GM18520 (cell line): Measurements from ENCODE around the gene C1QL1.

Experiments
- ATAC-seq: cut with Tn5 transposase; IDR thresholded peaks from one replicate; pipeline ENCODE4 v1.9.1; 2021; ENCODE audit not compliant: unreplicated experiment

The C1QL1 gene

DNA sequence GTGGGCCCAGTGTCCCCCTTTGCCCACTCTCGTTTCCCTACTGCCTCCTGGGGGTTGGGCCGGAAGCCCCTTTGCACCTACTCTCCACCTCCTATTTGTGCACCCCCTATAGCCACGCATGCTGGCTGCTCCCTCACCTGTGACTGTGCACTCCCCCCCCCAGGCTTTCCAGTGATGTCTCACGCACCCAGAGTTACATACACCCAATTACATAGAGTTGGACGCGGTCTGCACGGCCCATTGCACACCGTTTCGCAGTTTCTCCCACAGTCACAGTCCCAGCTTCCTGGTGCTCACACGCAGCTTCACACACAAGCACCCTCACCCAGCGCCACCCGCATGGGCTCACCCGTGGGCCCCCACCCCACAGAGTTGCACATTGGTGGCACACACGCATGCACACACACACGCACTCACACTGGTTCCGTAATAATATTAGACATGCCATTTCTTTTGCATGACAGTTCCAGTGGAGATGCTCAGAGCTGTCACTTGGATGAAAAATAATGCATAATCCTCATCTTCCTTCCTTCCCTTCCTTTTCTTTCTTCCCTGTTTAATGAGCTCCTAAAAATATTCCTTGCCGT lies 21.5 kb upstream of the C1QL1 start:
- ATAC-seq = no peak

DNA sequence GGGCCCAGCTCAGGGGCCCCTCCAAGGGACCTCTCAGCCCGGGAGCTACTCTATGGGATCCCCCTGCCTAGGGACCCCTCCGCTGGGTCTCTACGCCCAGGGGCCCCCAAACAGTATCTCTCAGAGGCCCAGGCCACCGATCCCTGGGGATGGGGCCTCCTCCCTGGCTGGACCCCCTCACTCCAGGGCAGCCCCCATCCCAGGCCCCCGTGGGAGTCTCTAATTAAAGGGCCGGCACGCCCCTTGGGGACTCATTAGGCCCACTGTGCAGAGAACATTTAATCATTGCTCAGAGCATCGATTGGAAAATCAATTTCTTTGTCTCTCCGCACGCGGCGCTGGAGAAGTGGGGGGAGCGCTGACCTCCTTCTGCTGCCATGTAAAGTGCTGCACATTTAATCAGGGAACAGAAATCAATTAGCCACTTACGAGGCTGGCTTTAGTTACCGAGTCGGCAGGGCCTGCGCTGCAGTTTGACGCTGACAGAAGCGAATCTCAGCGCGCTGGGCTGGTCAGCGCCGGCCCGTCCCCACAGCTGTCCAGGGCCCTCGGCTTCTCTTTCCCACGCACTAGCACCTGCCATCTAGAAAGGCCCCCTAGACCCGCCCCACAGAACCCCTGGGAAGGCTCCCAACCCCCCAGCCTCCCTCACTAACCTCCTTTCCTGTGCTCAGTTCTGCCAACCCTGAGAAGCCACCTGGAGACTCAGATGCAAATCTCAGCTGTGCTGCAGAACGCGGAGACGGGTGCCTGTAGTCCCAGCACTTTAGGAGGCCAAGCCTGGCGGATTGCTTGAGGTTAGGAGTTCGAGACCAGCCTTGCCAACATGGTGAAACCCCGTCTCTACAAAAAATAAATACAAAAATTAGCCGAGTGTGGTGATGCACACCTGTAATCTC lies 20.2 kb upstream of the C1QL1 start:
- ATAC-seq = no peak

DNA sequence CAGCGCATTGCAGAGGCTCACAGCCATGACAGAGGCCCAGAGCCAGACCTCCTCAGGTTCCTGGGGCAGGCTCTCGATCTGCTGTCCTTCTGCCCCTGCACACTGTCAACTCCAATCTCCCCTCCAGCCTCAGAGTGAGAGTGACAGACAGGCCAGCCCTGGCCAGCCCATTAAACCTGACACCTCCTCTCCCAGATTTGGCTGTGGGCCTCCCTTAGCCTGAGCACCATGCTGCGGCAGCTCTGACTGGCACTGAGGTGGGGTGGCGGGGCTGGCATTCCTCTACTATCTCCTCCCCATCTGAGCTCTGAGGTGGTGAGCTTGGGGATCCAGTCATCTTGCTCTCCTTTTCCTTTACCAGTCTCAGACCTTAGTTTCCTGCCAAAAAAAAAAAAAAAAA lies 15.5 kb upstream of the C1QL1 start:
- ATAC-seq = no peak

DNA sequence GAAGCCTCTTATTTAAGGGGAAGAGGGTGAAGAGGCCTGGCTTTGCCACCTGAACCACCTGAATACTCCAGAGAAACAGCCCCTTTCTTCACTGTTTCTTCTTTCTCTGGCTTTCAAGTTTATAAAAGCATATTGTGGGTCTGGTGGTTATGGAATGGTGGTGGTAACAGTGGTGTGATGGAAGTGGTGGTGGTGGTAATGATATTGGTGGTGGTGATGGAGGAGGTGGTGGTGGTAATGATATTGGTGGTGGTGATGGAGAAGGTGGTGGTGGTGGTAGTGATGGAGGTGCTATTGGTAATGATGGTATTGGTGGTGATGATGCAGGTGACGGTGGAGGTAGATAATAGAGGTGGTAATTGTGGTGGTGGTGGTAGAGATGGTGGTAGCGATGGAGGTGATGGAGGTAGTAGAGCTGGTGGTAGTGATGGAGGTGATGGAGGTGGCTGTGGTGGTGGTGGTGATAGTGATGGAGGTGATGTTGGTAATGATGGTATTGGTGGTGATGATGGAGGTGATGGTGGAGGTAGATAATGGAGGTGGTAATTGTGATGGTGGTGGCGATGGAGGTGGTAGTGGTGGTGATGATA lies 14.1 kb upstream of the C1QL1 start:
- no peak for ATAC-seq

DNA sequence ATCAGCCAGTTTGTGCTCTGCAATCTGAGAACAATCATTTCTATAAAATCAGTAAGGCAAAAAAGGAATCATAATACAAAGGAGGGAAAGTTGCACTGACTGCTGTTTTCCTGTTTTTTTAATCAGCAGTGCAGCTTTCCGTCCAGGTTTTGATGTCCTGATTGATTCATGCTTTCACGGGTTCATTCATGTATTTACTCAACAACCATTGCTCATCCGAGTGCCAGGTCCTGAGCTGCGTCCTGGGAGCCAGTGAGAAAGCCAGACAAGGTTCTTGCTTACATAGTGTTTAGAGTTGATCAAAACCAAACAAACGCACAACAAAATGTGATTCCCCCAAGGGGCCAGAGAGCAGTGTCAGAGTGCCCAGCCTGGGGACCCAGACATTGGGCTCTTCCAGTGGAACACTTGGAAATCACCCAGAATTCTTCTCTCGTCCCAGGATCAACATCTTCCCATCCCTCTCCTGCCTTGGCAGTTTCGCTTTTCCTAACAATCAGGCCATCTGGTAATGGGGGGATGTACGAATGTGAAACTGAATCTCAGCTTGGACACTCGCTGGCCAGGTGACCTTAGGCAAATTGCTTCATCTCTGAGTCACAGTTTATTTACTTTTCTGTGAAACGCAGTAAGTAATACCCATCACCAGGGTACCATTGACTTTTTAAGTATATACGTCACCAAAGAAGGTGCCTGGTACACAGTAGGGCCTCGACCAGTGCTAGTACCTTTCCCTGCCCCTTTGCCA lies 13.3 kb upstream of the C1QL1 start:
- no peak for ATAC-seq

DNA sequence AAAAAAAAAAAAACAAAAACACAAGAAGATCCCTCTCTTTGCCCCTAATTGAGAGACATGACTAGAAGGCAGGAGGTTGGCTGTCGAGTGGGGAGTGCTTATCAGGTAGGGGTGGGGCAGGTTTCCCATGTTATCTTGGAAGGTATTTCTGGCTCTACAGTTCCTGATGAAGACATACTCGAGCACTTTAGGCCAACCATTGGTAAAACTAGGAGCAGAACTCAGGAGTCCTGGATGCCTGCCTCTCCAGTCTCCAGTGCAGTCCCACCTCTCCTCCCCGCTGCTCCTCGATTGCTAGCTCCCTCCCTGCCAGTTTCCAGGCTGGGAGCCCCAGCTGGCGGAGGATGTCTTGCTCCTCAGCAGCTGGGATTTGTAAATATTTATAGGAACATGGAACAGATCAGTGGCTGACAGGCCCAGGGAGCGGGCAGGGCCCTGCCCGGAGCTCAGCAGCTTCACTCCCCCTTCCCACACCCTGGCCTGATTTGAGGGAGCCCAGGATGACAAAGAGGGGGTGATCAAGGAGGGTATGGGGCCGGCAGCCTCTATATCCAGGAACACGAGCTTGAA lies 11.4 kb upstream of the C1QL1 start:
- ATAC-seq = no peak

DNA sequence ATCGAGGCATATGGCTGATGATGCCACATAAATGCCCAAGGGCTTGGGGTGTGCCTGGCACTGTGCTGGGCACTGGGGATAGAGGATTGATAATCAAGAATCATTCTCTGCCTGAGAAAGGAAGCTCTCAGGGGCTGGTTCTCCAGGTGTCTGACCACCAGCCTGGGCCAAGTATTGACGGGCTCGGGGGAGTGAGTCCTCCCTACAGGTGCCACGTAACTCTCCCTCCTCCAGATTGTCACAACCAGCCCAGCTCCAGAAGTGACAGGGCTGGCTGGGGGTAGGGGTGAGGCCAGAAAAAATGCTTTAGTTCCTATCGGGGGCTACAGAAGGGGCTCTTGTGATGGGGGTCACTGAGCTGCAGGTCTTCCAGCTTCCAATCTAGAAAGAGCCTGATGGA lies 10.7 kb upstream of the C1QL1 start:
- no peak for ATAC-seq

DNA sequence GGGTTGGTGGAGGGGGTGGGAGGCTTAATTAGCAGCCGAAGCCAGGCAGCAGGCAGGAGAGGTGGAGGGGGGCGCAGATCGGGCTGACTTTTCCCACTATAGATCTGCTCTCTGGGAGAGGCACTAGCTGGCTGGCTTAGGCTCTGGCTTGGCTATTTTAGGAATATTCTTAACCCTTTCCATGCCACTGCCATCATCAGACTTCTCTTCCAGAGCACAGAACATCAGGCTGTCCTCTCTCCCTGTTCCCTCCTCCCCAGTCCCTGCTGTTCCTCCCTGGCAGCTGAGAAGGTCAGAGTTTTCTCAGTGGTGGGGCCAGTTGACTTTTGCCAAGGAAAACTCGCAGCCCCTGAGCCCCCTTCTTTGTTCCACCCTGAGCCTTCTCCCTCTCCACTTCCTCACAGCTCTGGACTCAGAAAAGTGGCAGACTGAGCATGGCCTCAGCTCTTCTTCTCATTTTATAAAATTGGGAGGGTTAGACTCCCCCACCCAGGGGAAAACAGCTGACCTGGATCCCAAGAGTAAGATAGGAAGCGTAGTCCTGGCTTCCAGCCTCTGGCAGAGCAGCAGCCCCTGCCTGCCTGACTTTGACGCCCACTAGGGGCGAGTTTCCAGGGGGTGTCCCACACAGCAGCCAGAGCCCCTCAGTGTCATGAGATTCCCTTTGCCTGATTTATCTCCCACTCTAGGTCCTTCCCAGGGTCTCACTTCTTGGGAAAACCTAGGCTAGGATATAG lies 9.9 kb upstream of the C1QL1 start:
- ATAC-seq = no peak

DNA sequence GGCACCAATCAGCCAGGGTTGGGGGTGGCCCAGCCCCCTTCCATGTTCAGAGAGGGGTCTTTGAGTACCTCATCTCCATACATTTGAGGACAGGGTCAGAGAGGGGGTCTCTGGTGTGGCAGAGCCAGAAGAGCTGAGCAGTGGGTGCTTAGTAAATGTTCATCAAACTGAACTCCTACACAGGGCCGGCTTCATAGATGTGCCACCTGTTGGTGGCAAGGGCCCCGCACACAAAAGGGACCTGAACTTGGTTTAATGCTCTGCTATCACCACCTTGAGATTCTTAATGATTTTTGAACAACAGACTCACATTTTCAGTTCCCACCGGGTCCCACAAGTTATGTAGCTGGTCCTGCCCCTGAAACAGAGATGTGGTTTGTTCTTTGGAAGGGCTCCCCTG lies 9.0 kb upstream of the C1QL1 start:
- ATAC-seq = no peak

DNA sequence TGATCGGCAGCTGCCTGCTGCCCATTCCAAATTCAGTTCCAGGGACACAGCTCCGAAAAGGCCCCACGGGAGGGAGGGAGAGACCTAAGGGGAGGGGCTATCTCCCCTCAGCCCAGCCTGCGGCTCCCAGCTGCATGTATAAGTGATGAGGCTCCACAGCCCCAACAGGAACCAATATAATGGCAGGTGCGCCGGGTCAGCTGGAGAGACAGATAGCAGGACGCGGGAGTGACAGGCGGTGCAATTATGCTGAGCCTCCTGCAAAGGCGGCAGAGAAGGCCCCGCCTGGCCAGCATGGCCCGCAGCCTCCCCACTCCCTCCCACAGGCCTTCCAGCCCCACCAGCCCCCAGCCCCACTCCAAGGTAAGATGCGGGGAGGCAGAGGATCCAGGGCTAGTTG lies 8.1 kb upstream of the C1QL1 start:
- ATAC-seq = no peak

DNA sequence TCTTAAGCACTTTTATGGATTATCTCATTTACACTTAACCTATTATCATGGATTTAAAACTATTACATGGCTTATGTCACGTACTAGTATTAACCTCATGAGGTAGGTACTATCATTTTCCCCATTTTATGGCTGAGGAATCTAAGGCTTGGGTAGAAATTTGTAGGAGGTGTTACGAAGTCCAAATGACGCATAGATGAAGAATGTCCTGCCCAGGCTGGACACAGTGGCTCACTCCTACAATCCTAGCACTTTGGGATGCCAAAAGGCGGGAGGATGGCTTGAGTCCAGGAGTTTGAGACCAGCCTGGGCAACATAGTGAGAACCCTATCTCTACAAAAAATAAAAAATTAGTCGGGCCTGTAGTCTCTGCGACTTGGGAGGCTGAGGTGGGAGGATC lies 4.8 kb upstream of the C1QL1 start:
- ATAC-seq = no peak

DNA sequence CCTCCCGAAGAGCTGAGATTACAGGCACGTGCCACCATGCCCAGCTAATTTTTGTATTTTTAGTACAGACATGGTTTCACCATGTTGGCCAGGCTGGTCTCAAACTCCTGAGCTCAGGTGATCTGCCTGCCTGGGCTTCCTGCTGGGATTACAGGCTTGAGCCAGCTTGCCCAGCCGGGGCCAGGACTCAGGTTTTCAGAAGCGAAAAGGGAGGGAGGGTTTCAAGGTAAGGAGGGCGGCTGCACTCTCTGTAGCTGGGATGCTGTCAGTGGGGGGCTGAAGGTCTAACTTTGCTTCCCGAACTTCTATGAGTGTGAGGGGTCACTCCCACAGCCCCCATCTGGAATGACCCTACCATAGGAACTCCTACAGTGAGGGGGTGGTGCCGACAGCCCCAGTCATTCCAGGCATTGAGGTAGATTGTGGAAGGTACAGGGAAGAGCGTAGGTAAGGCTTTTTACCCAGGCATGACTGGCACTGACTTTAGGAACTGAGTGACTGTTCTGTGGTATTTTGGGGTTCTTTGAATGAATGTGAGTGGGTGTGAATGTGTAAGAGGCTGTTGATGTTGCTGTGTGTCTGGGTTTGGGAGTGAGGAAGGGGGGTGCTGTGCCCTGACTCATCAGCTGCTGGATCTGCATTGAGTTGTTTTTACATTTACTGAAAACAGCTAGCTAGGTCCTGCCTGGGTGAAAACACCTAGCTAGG lies 3.8 kb upstream of the C1QL1 start:
- ATAC-seq = no peak

DNA sequence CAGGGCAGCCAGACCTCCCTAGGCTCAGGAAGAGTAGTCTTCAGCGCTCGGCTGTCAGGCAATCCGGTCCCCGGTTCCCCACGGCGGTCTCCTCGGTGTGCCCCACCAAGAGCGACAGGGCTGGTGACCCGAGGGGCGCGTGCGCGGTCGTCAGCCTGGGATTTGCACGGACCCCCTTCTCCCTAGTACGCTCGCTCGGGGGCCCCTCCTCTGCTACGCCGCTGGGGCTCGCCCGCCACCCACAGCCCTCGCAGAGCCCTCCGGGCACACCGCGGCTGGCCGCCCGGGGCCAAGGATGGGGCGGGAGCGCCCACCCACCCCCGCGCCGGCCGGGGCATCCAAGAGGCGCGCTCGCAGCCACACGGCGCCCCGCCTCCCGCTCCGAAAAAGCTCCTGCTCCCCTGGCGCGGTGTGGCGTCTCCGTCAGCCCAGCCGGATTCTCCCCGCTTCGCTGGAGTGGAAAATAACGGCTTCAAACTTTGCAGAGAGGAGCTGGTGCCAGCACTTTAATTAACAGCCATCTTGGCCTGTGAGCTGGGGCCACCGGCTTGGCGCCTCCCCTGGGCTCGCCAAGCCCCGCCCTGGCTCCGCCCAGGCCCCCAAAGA lies 2.1 kb upstream of the C1QL1 start:
- ATAC-seq = no peak

DNA sequence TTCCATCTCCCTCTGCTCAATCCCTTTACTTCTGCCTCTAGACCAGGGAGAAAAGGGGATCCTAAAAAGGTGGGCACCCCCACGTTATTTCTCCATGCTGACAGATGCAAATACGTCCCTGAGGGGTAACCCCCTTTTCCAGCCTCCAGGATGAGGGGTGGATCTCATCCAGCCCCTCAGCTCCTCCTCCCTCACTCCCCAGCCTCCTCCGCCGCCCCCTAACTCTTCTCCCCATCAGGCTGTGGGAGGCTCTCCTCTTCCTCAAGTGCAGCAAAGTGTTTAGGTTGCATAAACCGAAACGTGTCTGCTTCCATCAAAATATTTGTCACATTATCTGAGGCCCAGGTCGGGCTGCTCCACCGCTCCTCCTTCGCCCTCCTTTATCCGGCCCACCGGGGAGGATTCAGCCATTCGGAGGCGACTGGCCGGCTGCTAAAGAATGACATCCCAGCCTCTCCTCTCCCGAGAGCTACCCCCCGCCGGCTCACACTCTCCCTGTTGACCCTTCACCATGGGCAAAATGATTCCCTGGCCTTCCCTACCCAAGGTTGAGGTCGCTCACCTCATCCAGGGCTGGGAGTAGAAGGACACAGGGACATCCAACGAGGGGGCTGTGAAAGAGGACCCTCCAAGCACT lies 1.2 kb upstream of the C1QL1 start:
- ATAC-seq = no peak

DNA sequence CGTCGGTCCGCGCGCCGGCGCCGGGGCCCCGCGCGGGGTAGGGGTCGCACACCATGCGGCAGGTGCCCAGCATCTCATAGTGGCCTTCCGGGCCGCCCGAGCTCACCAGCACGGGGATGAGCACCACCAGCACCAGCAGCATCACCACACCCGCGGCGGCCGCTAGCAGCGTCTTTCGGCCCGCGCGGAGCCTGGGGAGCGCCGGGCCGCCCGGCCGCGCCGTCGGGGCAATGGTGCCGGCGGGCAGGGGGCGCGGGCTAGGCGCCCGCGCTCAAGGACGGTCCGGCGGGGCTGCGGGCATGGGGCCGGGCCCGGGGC lies 237 bp downstream of the C1QL1 start:
- no peak for ATAC-seq

DNA sequence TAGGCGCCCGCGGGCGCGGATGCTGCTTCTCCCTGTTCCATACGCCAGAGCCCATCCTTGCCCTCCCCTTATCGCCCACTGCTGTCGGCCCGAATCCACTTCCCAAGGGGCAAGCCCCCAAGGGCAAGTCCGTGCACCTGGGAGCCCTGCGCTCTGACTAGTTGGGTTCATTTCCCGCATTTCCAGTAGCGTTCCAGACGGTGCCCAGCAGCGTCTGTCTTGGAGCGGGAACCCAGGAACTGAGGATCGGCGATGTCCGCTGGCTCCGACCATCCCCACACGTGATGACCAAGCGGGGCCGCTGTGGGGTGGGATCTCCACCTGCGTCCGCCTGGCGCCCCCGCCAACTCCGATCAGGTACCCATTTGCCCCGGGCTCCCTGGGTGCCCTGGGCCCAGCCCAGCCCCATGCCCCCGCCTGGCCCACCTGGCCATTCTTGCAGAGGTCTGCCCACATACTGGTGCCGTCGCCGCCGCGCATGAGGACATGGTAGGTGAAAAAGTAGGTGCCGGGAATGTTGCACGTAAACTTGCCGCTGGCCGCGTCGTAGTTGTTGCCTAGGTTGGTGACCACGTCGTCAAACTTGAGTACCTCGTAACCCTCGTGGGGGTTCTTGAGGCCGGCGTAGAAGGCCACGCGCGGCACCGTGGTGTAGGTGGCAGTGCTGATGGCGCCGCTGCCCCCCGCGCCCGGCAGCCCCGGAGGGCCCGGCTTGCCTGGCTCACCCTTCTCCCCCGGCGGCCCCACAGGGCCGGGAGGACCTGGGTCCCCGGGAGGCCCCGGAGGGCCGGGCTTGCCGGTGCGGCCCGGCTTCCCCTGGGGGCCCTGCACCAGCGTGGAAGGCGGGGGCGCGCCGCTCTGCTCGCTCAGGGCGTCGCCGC lies 837 bp downstream of the C1QL1 start:
- ATAC-seq = no peak

DNA sequence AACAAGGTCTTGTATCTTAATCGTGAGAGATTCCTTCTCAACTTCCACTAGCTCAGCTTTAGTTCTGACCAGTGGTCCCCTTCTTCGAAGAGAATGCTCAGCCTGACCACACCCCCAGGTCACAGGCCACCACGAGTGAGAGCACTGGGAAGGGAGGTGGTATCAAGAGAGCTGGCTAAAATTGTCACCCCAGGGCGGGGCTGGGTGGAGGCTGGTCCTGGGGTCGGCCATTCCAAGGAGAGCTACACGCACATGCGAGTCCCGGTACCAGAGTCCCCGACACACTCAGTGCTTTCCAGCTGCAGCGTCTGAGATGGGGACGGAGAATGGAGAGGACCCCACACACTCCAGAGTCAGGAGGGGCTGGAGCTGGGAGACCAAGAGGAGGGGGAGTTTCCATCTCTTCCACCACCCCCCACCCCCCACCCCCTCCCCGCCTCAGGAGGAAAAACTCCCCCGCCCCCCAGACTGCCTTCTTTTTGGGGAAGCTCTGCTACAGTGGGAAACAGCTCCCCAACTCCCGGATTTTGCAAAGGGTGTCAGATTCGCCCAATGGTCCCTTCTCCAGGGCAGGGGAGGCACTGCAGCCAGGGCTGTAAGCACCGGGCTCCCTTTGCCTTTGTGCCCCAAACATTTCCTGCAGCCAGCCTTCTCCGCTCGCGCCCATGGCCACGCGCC lies 1.6 kb downstream of the C1QL1 start:
- no peak for ATAC-seq
